SK-N-SH treated with all-trans-retinoic acid at 6 μM for 48 hours (cell line): ENCODE measurements around the gene RASA2.

Experiments
- ATAC-seq: fragments of 200-7000 bp; cut with Tn5 transposase; 3 replicates; pipeline ENCODE4 v1.9.1; 2020; ENCODE audit warnings: mild to moderate bottlenecking, moderate library complexity
- ARNTL ChIP-seq: fragments of 450-650 bp; formaldehyde crosslinking; IDR thresholded peaks from 2 replicates; pipeline ENCODE4 v1.5.0; 2020; ENCODE audit warnings: low read depth, mild to moderate bottlenecking, moderate library complexity, borderline replicate concordance
- BACH2 ChIP-seq: fragments of 250-450 bp; sonication (Bioruptor Pico); IDR thresholded peaks from 2 replicates; pipeline ENCODE4 v1.9.0; 2021; ENCODE audit warnings: mild to moderate bottlenecking, borderline replicate concordance
- CSDC2 ChIP-seq: fragments of 250-450 bp; sonication (Bioruptor Pico); IDR thresholded peaks from 2 replicates; pipeline ENCODE4 v1.5.0; 2020; ENCODE audit warnings: mild to moderate bottlenecking, moderate library complexity
- ESRRG ChIP-seq: fragments of 250-450 bp; sonication (Bioruptor Pico); IDR thresholded peaks from 2 replicates; pipeline ENCODE4 v1.6.1; 2021; ENCODE audit warnings: mild to moderate bottlenecking
- GLIS3 ChIP-seq: fragments of 250-450 bp; sonication (Bioruptor Pico); IDR thresholded peaks from 2 replicates; pipeline ENCODE4 v1.5.0; 2020; ENCODE audit warnings: mild to moderate bottlenecking, moderate library complexity
- ISL1 ChIP-seq: fragments of 250-450 bp; sonication (Bioruptor Pico); IDR thresholded peaks from 2 replicates; pipeline ENCODE4 v2.1.2; 2022; ENCODE audit warnings: mild to moderate bottlenecking, moderate library complexity
- OSR1 ChIP-seq: fragments of 250-450 bp; sonication (Bioruptor Pico); IDR thresholded peaks from 2 replicates; pipeline ENCODE4 v1.8.0; 2022; ENCODE audit warnings: moderate library complexity, mild to moderate bottlenecking, inconsistent platforms
- PPARA ChIP-seq: fragments of 250-450 bp; sonication (Bioruptor Pico); IDR thresholded peaks from 2 replicates; pipeline ENCODE4 v1.5.0; 2020; ENCODE audit warnings: mild to moderate bottlenecking, borderline replicate concordance
- TCF4 ChIP-seq: fragments of 250-450 bp; sonication (Bioruptor Pico); IDR thresholded peaks from 2 replicates; pipeline ENCODE4 v1.8.0; 2021; ENCODE audit warnings: mild to moderate bottlenecking, moderate library complexity, borderline replicate concordance
- TOX ChIP-seq: fragments of 250-450 bp; sonication (Bioruptor Pico); IDR thresholded peaks from 2 replicates; pipeline ENCODE4 v1.8.0; 2021; ENCODE audit warnings: mild to moderate bottlenecking, moderate library complexity, borderline replicate concordance
- ZFP3 ChIP-seq: fragments of 250-450 bp; sonication (Bioruptor Pico); IDR thresholded peaks from 2 replicates; pipeline ENCODE4 v1.5.0; 2020; ENCODE audit warnings: mild to moderate bottlenecking, moderate library complexity
- ZNF565 ChIP-seq: fragments of 450-650 bp; formaldehyde crosslinking; conservative IDR thresholded peaks from 2 replicates; pipeline ENCODE4 v1.5.0; 2020; ENCODE audit warnings: low read depth, mild to moderate bottlenecking, moderate library complexity
- ZNF70 ChIP-seq: fragments of 450-650 bp; formaldehyde crosslinking; IDR thresholded peaks from 2 replicates; pipeline ENCODE4 v1.5.0; 2020; ENCODE audit warnings: mild to moderate bottlenecking, moderate library complexity
- TF ChIP-seq, protein P1 (sequence below): fragments of 250-450 bp; sonication (Bioruptor Pico); IDR thresholded peaks from 2 replicates; pipeline ENCODE4 v1.5.1; 2020; ENCODE audit warnings: low read depth, mild to moderate bottlenecking, moderate library complexity
- TF ChIP-seq, protein P2 (sequence below): fragments of 250-450 bp; sonication (Bioruptor Pico); IDR thresholded peaks from 2 replicates; pipeline ENCODE4 v1.8.0; 2021; ENCODE audit warnings: low read depth, mild to moderate bottlenecking, moderate library complexity, borderline replicate concordance
- TF ChIP-seq, protein P3 (sequence below): fragments of 250-450 bp; sonication (Bioruptor Pico); IDR thresholded peaks from 2 replicates; pipeline ENCODE4 v1.5.0; 2020; ENCODE audit warnings: mild to moderate bottlenecking, moderate library complexity
- TF ChIP-seq, protein P4 (sequence below): fragments of 250-450 bp; sonication (Bioruptor Pico); IDR thresholded peaks from 2 replicates; pipeline ENCODE4 v1.5.1; 2021; ENCODE audit warnings: mild to moderate bottlenecking, moderate library complexity

RASA2 gene

DNA sequence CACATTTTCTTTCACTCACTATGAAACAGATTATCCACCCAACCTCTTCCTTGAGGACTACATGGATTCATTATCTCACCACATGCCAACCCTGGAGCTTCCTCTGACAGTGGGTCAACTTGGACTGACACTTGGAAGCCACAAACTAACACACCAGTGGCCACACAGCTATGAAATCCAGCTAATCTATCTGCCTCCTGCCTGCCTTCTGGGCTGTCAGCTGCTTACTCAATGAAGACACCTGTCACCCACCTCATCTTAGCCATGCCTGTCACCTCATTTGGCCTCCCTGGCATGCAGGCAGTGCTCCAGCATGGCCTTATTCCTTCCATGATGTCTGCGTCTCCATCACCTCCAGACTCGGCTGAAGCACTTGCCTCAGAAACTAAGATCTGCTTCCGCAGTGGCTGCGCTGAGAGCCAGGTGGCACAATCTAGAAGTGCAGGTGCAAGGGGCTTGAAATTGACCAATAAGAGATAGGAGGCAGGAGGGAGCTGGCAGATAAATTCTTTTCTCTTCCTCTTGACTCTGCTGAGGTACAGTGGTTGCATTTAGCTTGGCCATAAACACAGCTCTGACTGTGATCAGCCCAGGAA is 146.1 kb downstream of the RASA2 start:
- no peak for ATAC-seq

DNA sequence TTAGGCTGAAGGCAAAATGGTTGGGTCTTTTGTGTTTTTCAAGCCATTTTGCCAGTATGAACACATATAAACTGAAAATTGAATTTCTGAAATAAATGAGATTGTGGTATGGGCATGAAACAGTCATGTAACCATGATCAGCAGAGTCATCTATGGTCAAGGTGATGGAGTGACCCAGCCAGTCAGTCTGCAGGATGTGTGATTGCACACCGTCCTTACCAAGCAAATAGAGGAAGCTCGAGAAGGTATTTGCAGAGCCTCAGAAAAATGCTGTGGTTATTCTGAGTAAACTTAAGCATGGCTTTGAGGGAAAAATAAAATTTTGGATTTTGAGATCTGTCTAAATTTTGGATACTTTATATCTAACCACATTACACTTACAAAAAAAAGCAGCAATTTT is 155.4 kb downstream of the RASA2 start:
- no peak for ATAC-seq
- TF ChIP-seq ZNF70 (CRISPR knock-in tag) (no peak), ESRRG (CRISPR knock-in tag) (no peak), ZFP3 (CRISPR knock-in tag) (no peak), TOX (CRISPR knock-in tag) (no peak), OSR1 (CRISPR knock-in tag) (no peak), GLIS3 (CRISPR knock-in tag) (no peak), ZNF565 (no peak)
- TF ChIP-seq, protein P1, sequence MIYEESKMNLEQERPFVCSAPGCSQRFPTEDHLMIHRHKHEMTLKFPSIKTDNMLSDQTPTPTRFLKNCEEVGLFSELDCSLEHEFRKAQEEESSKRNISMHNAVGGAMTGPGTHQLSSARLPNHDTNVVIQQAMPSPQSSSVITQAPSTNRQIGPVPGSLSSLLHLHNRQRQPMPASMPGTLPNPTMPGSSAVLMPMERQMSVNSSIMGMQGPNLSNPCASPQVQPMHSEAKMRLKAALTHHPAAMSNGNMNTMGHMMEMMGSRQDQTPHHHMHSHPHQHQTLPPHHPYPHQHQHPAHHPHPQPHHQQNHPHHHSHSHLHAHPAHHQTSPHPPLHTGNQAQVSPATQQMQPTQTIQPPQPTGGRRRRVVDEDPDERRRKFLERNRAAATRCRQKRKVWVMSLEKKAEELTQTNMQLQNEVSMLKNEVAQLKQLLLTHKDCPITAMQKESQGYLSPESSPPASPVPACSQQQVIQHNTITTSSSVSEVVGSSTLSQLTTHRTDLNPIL (CRISPR knock-in tag): no peak
- TF ChIP-seq, protein P2, sequence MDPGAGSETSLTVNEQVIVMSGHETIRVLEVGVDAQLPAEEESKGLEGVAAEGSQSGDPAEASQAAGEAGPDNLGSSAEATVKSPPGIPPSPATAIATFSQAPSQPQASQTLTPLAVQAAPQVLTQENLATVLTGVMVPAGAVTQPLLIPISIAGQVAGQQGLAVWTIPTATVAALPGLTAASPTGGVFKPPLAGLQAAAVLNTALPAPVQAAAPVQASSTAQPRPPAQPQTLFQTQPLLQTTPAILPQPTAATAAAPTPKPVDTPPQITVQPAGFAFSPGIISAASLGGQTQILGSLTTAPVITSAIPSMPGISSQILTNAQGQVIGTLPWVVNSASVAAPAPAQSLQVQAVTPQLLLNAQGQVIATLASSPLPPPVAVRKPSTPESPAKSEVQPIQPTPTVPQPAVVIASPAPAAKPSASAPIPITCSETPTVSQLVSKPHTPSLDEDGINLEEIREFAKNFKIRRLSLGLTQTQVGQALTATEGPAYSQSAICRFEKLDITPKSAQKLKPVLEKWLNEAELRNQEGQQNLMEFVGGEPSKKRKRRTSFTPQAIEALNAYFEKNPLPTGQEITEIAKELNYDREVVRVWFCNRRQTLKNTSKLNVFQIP (CRISPR knock-in tag): no peak
- TF ChIP-seq, protein P3, sequence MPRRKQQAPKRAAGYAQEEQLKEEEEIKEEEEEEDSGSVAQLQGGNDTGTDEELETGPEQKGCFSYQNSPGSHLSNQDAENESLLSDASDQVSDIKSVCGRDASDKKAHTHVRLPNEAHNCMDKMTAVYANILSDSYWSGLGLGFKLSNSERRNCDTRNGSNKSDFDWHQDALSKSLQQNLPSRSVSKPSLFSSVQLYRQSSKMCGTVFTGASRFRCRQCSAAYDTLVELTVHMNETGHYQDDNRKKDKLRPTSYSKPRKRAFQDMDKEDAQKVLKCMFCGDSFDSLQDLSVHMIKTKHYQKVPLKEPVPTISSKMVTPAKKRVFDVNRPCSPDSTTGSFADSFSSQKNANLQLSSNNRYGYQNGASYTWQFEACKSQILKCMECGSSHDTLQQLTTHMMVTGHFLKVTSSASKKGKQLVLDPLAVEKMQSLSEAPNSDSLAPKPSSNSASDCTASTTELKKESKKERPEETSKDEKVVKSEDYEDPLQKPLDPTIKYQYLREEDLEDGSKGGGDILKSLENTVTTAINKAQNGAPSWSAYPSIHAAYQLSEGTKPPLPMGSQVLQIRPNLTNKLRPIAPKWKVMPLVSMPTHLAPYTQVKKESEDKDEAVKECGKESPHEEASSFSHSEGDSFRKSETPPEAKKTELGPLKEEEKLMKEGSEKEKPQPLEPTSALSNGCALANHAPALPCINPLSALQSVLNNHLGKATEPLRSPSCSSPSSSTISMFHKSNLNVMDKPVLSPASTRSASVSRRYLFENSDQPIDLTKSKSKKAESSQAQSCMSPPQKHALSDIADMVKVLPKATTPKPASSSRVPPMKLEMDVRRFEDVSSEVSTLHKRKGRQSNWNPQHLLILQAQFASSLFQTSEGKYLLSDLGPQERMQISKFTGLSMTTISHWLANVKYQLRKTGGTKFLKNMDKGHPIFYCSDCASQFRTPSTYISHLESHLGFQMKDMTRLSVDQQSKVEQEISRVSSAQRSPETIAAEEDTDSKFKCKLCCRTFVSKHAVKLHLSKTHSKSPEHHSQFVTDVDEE: no peak
- TF ChIP-seq, all 23 proteins: peak for 0

More for the DNA sequence above, 146.1 kb downstream of the RASA2 start:
- TF ChIP-seq ZNF70 (CRISPR knock-in tag): no peak
- TF ChIP-seq ESRRG (CRISPR knock-in tag): no peak
- no peak for TF ChIP-seq ARNTL (CRISPR knock-in tag)
- TF ChIP-seq OSR1 (CRISPR knock-in tag): no peak
- TF ChIP-seq, protein P3: no peak

DNA sequence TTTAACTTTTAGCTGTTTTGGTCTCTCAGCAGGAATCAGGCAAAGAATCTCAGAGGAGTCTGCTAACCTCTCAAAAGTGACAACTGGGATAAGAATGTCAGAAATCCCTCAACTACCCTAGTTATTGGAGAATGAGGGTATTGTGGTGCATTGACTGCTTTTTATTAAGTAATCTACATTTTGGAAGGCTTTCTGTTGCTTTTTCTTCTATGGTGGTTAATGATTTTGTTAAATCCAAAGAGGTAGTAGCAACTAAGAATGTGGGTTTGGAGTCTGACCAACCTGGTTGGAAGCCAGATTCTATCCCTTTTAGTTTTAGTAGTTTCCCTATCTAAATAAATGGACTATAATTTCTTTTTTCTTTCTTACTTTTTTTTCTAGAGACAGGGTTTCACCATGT is 156.6 kb downstream of the RASA2 start:
- no peak for ATAC-seq
- no peak for TF ChIP-seq BACH2 (CRISPR knock-in tag)
- no peak for TF ChIP-seq ISL1 (CRISPR knock-in tag)
- no peak for TF ChIP-seq ZNF70 (CRISPR knock-in tag)
- TF ChIP-seq, protein P4, sequence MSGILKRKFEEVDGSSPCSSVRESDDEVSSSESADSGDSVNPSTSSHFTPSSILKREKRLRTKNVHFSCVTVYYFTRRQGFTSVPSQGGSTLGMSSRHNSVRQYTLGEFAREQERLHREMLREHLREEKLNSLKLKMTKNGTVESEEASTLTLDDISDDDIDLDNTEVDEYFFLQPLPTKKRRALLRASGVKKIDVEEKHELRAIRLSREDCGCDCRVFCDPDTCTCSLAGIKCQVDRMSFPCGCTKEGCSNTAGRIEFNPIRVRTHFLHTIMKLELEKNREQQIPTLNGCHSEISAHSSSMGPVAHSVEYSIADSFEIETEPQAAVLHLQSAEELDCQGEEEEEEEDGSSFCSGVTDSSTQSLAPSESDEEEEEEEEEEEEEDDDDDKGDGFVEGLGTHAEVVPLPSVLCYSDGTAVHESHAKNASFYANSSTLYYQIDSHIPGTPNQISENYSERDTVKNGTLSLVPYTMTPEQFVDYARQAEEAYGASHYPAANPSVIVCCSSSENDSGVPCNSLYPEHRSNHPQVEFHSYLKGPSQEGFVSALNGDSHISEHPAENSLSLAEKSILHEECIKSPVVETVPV (CRISPR knock-in tag): no peak
- no peak for TF ChIP-seq OSR1 (CRISPR knock-in tag)
- TF ChIP-seq, protein P1 (CRISPR knock-in tag): no peak
- TF ChIP-seq, protein P3: no peak
- TF ChIP-seq, protein P2 (CRISPR knock-in tag): no peak
- no peak for TF ChIP-seq ARNTL (CRISPR knock-in tag)
- TF ChIP-seq TOX (CRISPR knock-in tag): no peak
- TF ChIP-seq PPARA (CRISPR knock-in tag): no peak
- TF ChIP-seq ZNF565: no peak
- no peak for TF ChIP-seq CSDC2 (CRISPR knock-in tag)
- TF ChIP-seq ZFP3 (CRISPR knock-in tag): no peak
- no peak for TF ChIP-seq TCF4 (CRISPR knock-in tag)
